Measurements from ENCODE around the gene TECR. TPM values are rescaled to one million over a fixed set of nuclear protein-coding genes. Genes with fewer than 3 reads are reported as not detected.

TECR gene
- total and polyA plus RNA-seq, 2 of the 13 experiments (the other 11 are each of a cell fraction or from before 2014, with no cell fraction given) = 54.9 to 121 TPM

GRCh38 chr19:14530005-14530348 lies 583 bp downstream of the TECR start (continued):
- TF ChIP-seq ZMAT3 (CRISPR knock-in tag; conservative IDR thresholded peaks at IDR 0.05) = peak; percentile 77; the same call in 1 of the 2 replicates
- TF ChIP-seq ZBTB33 (CRISPR knock-in tag; IDR thresholded peaks at IDR 0.05) = 0 out of 2 replicates have a peak, but pooled peaks have one; percentile 14
- no peak for TF ChIP-seq PHF20 (CRISPR knock-in tag; IDR thresholded peaks at IDR 0.05)
- TF ChIP-seq ZNF510 (CRISPR knock-in tag; IDR thresholded peaks at IDR 0.05; ENCODE audit: low read depth) = no peak
- 0 out of 2 replicates have a peak, but pooled peaks have one; percentile 3 for TF ChIP-seq ZNF501 (CRISPR knock-in tag; IDR thresholded peaks at IDR 0.05)
- peak; percentile 68 for TF ChIP-seq CEBPB (IDR thresholded peaks at IDR 0.05; ENCODE audit: borderline replicate concordance, low read depth, low read length)
- TF ChIP-seq AGO2 (optimal IDR thresholded peaks at IDR 0.05; ENCODE audit: low read depth, low read length) = no peak
- 0 out of 2 replicates have a peak, but pooled peaks have one; percentile 0 for TF ChIP-seq ZMYM3 (CRISPR knock-in tag; IDR thresholded peaks at IDR 0.05)
- TF ChIP-seq POGK (CRISPR knock-in tag; conservative IDR thresholded peaks at IDR 0.05) = 0 out of 2 replicates have a peak, but pooled peaks have one; percentile 56
- 0 out of 2 replicates have a peak, but pooled peaks have one; percentile 23 for TF ChIP-seq FOSL2 (CRISPR knock-in tag; IDR thresholded peaks at IDR 0.05)
- no peak for TF ChIP-seq BRCA1 (CRISPR knock-in tag; IDR thresholded peaks at IDR 0.05)
- 0 out of 2 replicates have a peak, but pooled peaks have one; percentile 24 for TF ChIP-seq CCDC6 (CRISPR knock-in tag; IDR thresholded peaks at IDR 0.05)
- TF ChIP-seq SMARCE1 (IDR thresholded peaks at IDR 0.05; ENCODE audit: borderline replicate concordance) = no peak
- peak; percentile 95 for TF ChIP-seq NAIF1 (CRISPR knock-in tag; IDR thresholded peaks at IDR 0.05; ENCODE audit: borderline replicate concordance)
- TF ChIP-seq ZNF883 (CRISPR knock-in tag; IDR thresholded peaks at IDR 0.05; ENCODE audit: not compliant biosample characterization) = no peak
- TF ChIP-seq, protein P1, sequence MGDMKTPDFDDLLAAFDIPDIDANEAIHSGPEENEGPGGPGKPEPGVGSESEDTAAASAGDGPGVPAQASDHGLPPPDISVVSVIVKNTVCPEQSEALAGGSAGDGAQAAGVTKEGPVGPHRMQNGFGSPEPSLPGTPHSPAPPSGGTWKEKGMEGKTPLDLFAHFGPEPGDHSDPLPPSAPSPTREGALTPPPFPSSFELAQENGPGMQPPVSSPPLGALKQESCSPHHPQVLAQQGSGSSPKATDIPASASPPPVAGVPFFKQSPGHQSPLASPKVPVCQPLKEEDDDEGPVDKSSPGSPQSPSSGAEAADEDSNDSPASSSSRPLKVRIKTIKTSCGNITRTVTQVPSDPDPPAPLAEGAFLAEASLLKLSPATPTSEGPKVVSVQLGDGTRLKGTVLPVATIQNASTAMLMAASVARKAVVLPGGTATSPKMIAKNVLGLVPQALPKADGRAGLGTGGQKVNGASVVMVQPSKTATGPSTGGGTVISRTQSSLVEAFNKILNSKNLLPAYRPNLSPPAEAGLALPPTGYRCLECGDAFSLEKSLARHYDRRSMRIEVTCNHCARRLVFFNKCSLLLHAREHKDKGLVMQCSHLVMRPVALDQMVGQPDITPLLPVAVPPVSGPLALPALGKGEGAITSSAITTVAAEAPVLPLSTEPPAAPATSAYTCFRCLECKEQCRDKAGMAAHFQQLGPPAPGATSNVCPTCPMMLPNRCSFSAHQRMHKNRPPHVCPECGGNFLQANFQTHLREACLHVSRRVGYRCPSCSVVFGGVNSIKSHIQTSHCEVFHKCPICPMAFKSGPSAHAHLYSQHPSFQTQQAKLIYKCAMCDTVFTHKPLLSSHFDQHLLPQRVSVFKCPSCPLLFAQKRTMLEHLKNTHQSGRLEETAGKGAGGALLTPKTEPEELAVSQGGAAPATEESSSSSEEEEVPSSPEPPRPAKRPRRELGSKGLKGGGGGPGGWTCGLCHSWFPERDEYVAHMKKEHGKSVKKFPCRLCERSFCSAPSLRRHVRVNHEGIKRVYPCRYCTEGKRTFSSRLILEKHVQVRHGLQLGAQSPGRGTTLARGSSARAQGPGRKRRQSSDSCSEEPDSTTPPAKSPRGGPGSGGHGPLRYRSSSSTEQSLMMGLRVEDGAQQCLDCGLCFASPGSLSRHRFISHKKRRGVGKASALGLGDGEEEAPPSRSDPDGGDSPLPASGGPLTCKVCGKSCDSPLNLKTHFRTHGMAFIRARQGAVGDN (CRISPR knock-in tag; IDR thresholded peaks at IDR 0.05) = peak; percentile 2; the same call in 1 of the 2 replicates
- peak; percentile 98 for TF ChIP-seq HNRNPLL (IDR thresholded peaks at IDR 0.05; ENCODE audit: low read depth, low read length, poor library complexity, severe bottlenecking)
- no peak for TF ChIP-seq ATF1 (CRISPR knock-in tag; IDR thresholded peaks at IDR 0.05)
- TF ChIP-seq ZNF605 (CRISPR knock-in tag; IDR thresholded peaks at IDR 0.05) = no peak
- TF ChIP-seq, protein P2, sequence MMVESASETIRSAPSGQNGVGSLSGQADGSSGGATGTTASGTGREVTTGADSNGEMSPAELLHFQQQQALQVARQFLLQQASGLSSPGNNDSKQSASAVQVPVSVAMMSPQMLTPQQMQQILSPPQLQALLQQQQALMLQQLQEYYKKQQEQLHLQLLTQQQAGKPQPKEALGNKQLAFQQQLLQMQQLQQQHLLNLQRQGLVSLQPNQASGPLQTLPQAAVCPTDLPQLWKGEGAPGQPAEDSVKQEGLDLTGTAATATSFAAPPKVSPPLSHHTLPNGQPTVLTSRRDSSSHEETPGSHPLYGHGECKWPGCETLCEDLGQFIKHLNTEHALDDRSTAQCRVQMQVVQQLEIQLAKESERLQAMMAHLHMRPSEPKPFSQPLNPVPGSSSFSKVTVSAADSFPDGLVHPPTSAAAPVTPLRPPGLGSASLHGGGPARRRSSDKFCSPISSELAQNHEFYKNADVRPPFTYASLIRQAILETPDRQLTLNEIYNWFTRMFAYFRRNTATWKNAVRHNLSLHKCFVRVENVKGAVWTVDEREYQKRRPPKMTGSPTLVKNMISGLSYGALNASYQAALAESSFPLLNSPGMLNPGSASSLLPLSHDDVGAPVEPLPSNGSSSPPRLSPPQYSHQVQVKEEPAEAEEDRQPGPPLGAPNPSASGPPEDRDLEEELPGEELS (CRISPR knock-in tag; IDR thresholded peaks at IDR 0.05) = no peak
- TF ChIP-seq TSC22D2 (CRISPR knock-in tag; IDR thresholded peaks at IDR 0.05; ENCODE audit: borderline replicate concordance) = 0 out of 2 replicates have a peak, but pooled peaks have one; percentile 4
